Calu3 (cell line): ENCODE results near the gene CBY3. TPM values are rescaled to one million over a fixed set of nuclear protein-coding genes. Genes with fewer than 3 reads are reported as not detected.
"Not testable (repeated sequence)": the region's sequence is repeated elsewhere in the genome, so short reads cannot be mapped to it uniquely, and the experiment has no call there.

Experiments
- BruUV-seq: library from RNA; stranded (reverse); fragments of 400-500 nt; replicated peaks from 2 replicates; lab custom pipeline; 2021; lab: Mats Ljungman, UMichigan
- CTCF ChIA-PET: fragments of 300-600 bp; sonication (Branson Sonifier 250); formaldehyde crosslinking; loops from one replicate; lab custom pipeline; 2022; ENCODE audit warnings: antibody characterized with exemption; lab: Charles Lee
- DNase-seq: peaks from one replicate; pipeline ENCODE4 v3.0.0; 2022
- H3K27ac Mint-ChIP-seq: one replicate; pipeline ENCODE4 v1.8.0; 2022; ENCODE audit warnings: mixed read lengths; ENCODE audit not compliant: unreplicated experiment
- H3K27me3 Mint-ChIP-seq: one replicate; pipeline ENCODE4 v1.8.0; 2022; ENCODE audit warnings: mixed read lengths; ENCODE audit not compliant: unreplicated experiment
- H3K36me3 Mint-ChIP-seq: one replicate; pipeline ENCODE4 v1.8.0; 2022; ENCODE audit warnings: mild to moderate bottlenecking, moderate library complexity, mixed read lengths; ENCODE audit not compliant: insufficient read depth, unreplicated experiment
- H3K4me1 Mint-ChIP-seq: one replicate; pipeline ENCODE4 v1.8.0; 2022; ENCODE audit warnings: mild to moderate bottlenecking, low read depth, mixed read lengths; ENCODE audit not compliant: unreplicated experiment
- H3K4me3 Mint-ChIP-seq: one replicate; pipeline ENCODE4 v1.8.0; 2022; ENCODE audit warnings: mild to moderate bottlenecking, low read depth, moderate library complexity, mixed read lengths; ENCODE audit not compliant: unreplicated experiment
- H3K9me3 Mint-ChIP-seq: one replicate; pipeline ENCODE4 v1.8.0; 2022; ENCODE audit warnings: low read depth, mixed read lengths; ENCODE audit not compliant: unreplicated experiment
- CTCF ChIP-seq: fragments of 200-600 bp; IDR thresholded peaks from one replicate; pipeline ENCODE4 v1.8.0; 2022; ENCODE audit warnings: antibody characterized with exemption; ENCODE audit not compliant: unreplicated experiment
- intact Hi-C: fragments of 100-400 bp; cut with micrococcal nuclease; formaldehyde crosslinking; loops from one replicate; pipeline ENCODE4 v1.10.0; 2022; ENCODE audit not compliant: unreplicated experiment
- total RNA-seq: library from RNA; stranded (reverse); gene quantifications from 2 replicates; pipeline ENCODE4 v1.2.3, GENCODE V29; 2022

CBY3 gene
- total RNA-seq, 1 experiment from 2014 or later: not detected

- Mint-ChIP-seq H3K9me3 (no peaks in the 10 kb centered on the region), H3K27me3 (no peaks in the 10 kb centered on the region), H3K36me3 (peaks cover 61% of the 10 kb centered on the region), H3K4me1 (peaks cover 33% of the 10 kb centered on the region), H3K4me3 (peak overlapping the region; percentile 98), H3K27ac (peak overlapping the region; percentile 99)
- peak; percentile 100 for DNase-seq
- no peak for TF ChIP-seq CTCF
- CTCF ChIA-PET: no interaction called here
- TSS peak; percentile 92 for BruUV-seq
- intact Hi-C loops: loop anchor here (2.0 to 10.0 kb wide), 3 partner anchors 34 to 143 kb away; partner anchors contain the start of genes HNRNPH1, MAML1 and RUFY1
Measured at GRCh38 chr5:179697993-179698934, 17.4 kb upstream of the CBY3 start.

GRCh38 chr5:179697543-179697942 lies 16.7 kb upstream of the CBY3 start:
- Mint-ChIP-seq H3K27ac (peak overlapping the region; percentile 99), H3K4me1 (peaks cover 26% of the 10 kb centered on the region), H3K36me3 (peaks cover 54% of the 10 kb centered on the region), H3K4me3 (peak overlapping the region; percentile 98)
- BruUV-seq, DNase-seq, H3K9me3 Mint-ChIP-seq, H3K27me3 Mint-ChIP-seq, CTCF ChIA-PET: not testable (repeated sequence)
- intact Hi-C loops: loop anchor here (5.0 to 10.0 kb wide), 2 partner anchors 35 to 143 kb away; partner anchors contain the start of genes MAML1 and RUFY1

- H3K9me3 Mint-ChIP-seq: no peaks in the 10 kb centered on the region
- H3K36me3 Mint-ChIP-seq: peaks cover 49% of the 10 kb centered on the region
- intact Hi-C loops: loop anchor here (5.0 to 10.0 kb wide), 2 partner anchors 35 to 142 kb away; partner anchors contain the start of genes MAML1 and RUFY1
- CTCF ChIA-PET: no interaction called here
- TF ChIP-seq CTCF: no peak
- BruUV-seq: no TSS peak
- DNase-seq: no peak
- no peaks in the 10 kb centered on the region for H3K27me3 Mint-ChIP-seq
- peaks cover 22% of the 10 kb centered on the region for H3K4me1 Mint-ChIP-seq
- peak overlapping the region; percentile 99 for H3K27ac Mint-ChIP-seq
- peak overlapping the region; percentile 98 for H3K4me3 Mint-ChIP-seq
Measured at GRCh38 chr5:179697108-179697507, 16.3 kb upstream of the CBY3 start.

- intact Hi-C loops: loop anchor here (5.0 to 10.0 kb wide), 2 partner anchors 36 to 142 kb away; partner anchors contain the start of genes MAML1 and RUFY1
Measured at GRCh38 chr5:179696603-179697002, 15.8 kb upstream of the CBY3 start.

More at GRCh38 chr5:179696603-179697002, 15.8 kb upstream of the CBY3 start:
- CTCF ChIA-PET: no interaction called here
- H3K4me1 Mint-ChIP-seq: peaks cover 20% of the 10 kb centered on the region
- no peak overlapping the region for H3K4me3 Mint-ChIP-seq
- no peaks in the 10 kb centered on the region for H3K27me3 Mint-ChIP-seq
- H3K27ac Mint-ChIP-seq: peak overlapping the region; percentile 10
- TF ChIP-seq CTCF: no peak
- H3K9me3 Mint-ChIP-seq: no peaks in the 10 kb centered on the region
- DNase-seq: no peak
- H3K36me3 Mint-ChIP-seq: peaks cover 44% of the 10 kb centered on the region
- no TSS peak for BruUV-seq
